ENCODE results near the gene DNAJC15. TPM values are rescaled to one million over a fixed set of nuclear protein-coding genes. Genes with fewer than 3 reads are reported as not detected.
"Not testable (repeated sequence)": the region's sequence is repeated elsewhere in the genome, so short reads cannot be mapped to it uniquely, and the experiment has no call there.

The DNAJC15 gene
- total and polyA plus RNA-seq, 2 donors (not counting 3 experiments of a cell fraction or from before 2014, with no cell fraction given): 21.8 to 40.8 TPM

- intact Hi-C loops (cut with micrococcal nuclease): loop anchor here (5.0 kb wide), 1 partner anchor 83 kb away; the partner anchor contains the start of gene EPSTI1
- H3K9ac ChIP-seq (replicated peaks; ENCODE audit: extremely low read depth, insufficient read depth, low read length); H3K27ac ChIP-seq (ENCODE audit: insufficient read depth, low read depth, low read length); DNase-seq (ENCODE audit: low read depth, low spot score); POLR2A ChIA-PET; FAIRE-seq; BruUV-seq (replicated peaks); H3K4me2 ChIP-seq (ENCODE audit: insufficient read depth, low read length); H4K20me1 ChIP-seq (replicated peaks; ENCODE audit: control insufficient read depth, extremely low read depth, insufficient read depth, low read length); H3K79me2 ChIP-seq (ENCODE audit: control insufficient read depth, insufficient read depth, low read length); H3K9me1 ChIP-seq (replicated peaks; ENCODE audit: control insufficient read depth, extremely low read depth, insufficient read depth, low read length); dilution Hi-C loops (cut with MboI; ENCODE audit: extremely low pct_ligation_motif_present, low sequenced_read_pairs); H3K9me3 ChIP-seq (replicated peaks; ENCODE audit: control insufficient read depth, insufficient read depth, low read length); H3K36me3 ChIP-seq (ENCODE audit: control insufficient read depth in 2 of 2, extremely low read depth in 1 of 2, insufficient read depth in 2 of 2, low read length in 2 of 2); H2AFZ ChIP-seq (ENCODE audit: low read depth, low read length); H3K4me3 ChIP-seq (replicated peaks in 1 of 3; ENCODE audit: insufficient read depth in 1 of 3, low read depth in 1 of 3, low read length in 3 of 3); H3K27me3 ChIP-seq (ENCODE audit: control insufficient read depth in 2 of 2, insufficient read depth in 2 of 2, low read length in 2 of 2): not testable (repeated sequence)
- peaks cover 21% of the 10 kb centered on the region for H3K4me1 ChIP-seq (ENCODE audit: control insufficient read depth, extremely low read depth, insufficient read depth, low read length)
- CTCF ChIA-PET: interaction anchor here (5.2 kb wide), 1 partner anchor 11 kb away, joined by 30 read pairs; no protein-coding TSS in a partner anchor
Measured at GRCh38 chr13:43075511-43075902, 52.1 kb downstream of the DNAJC15 start.

GRCh38 chr13:43077046-43077445 is 53.7 kb downstream of the DNAJC15 start:
- BruUV-seq (replicated peaks): no TSS peak
- POLR2A ChIA-PET: no interaction called here

More at GRCh38 chr13:43077046-43077445, 53.7 kb downstream of the DNAJC15 start:
- Histone ChIP-seq H3K9me1 (replicated peaks; ENCODE audit: control insufficient read depth, extremely low read depth, insufficient read depth, low read length) (no peaks in the 10 kb centered on the region), H4K20me1 (replicated peaks; ENCODE audit: control insufficient read depth, extremely low read depth, insufficient read depth, low read length) (no peaks in the 10 kb centered on the region), H3K27ac (ENCODE audit: insufficient read depth, low read depth, low read length) (no peak overlapping the region), H3K9me3 (replicated peaks; ENCODE audit: control insufficient read depth, insufficient read depth, low read length) (no peaks in the 10 kb centered on the region), H3K4me1 (ENCODE audit: control insufficient read depth, extremely low read depth, insufficient read depth, low read length) (peaks cover 21% of the 10 kb centered on the region), H3K4me2 (ENCODE audit: insufficient read depth, low read length) (no peak overlapping the region), H3K36me3 (ENCODE audit: control insufficient read depth in 2 of 2, extremely low read depth in 1 of 2, insufficient read depth in 2 of 2, low read length in 2 of 2) (no peaks in the 10 kb centered on the region), H3K9ac (replicated peaks; ENCODE audit: extremely low read depth, insufficient read depth, low read length) (no peak overlapping the region), H3K27me3 (ENCODE audit: control insufficient read depth in 2 of 2, insufficient read depth in 2 of 2, low read length in 2 of 2) (no peaks in the 10 kb centered on the region), H2AFZ (ENCODE audit: low read depth, low read length) (no peak overlapping the region), H3K79me2 (ENCODE audit: control insufficient read depth, insufficient read depth, low read length) (peaks cover 5% of the 10 kb centered on the region), H3K4me3 (replicated peaks in 1 of 3; ENCODE audit: insufficient read depth in 1 of 3, low read depth in 1 of 3, low read length in 3 of 3) (no peak overlapping the region)
- dilution Hi-C loops (cut with MboI; ENCODE audit: extremely low pct_ligation_motif_present, low sequenced_read_pairs) (no loop called here), intact Hi-C loops (cut with micrococcal nuclease) (loop anchor here (5.0 kb wide), 1 partner anchor 85 kb away; the partner anchor contains the start of gene EPSTI1)
- CTCF ChIA-PET: interaction anchor here (0.9 to 5.2 kb wide), 2 partner anchors 9 to 72 kb away, joined by 4 to 30 read pairs; no protein-coding TSS in a partner anchor
- FAIRE-seq (no peak), DNase-seq (ENCODE audit: low read depth, low spot score) (no peak)
- TF ChIP-seq CTCF (IDR thresholded peaks at IDR 0.05; ENCODE audit: extremely low read depth in 1 of 2, insufficient read depth in 1 of 2, low read depth in 1 of 2, low read length in 2 of 2) (no peak), POLR2A (IDR thresholded peaks at IDR 0.05; ENCODE audit: low read depth, low read length) (no peak), POLR2AphosphoS5 (IDR thresholded peaks at IDR 0.05; ENCODE audit: insufficient read depth, low read depth, low read length) (no peak), EZH2 (IDR thresholded peaks at IDR 0.05; ENCODE audit: borderline replicate concordance, low read depth, low read length, severe bottlenecking) (no peak), JUN (IDR thresholded peaks at IDR 0.05; ENCODE audit: borderline replicate concordance, insufficient read depth, insufficient read length, low read depth) (no peak), MYC (IDR thresholded peaks at IDR 0.05; ENCODE audit: low read depth, low read length) (no peak), GATA2 (IDR thresholded peaks at IDR 0.05; ENCODE audit: insufficient read depth, insufficient read length, low read depth, low read length) (no peak), FOS (IDR thresholded peaks at IDR 0.05; ENCODE audit: borderline replicate concordance, insufficient read depth, low read length) (no peak)
- TF ChIP-seq, protein P1, sequence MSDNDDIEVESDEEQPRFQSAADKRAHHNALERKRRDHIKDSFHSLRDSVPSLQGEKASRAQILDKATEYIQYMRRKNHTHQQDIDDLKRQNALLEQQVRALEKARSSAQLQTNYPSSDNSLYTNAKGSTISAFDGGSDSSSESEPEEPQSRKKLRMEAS (IDR thresholded peaks at IDR 0.05; ENCODE audit: insufficient read depth, insufficient read length): no peak
